ENCODE data around the gene LOXHD1.

LOXHD1 gene

DNA sequence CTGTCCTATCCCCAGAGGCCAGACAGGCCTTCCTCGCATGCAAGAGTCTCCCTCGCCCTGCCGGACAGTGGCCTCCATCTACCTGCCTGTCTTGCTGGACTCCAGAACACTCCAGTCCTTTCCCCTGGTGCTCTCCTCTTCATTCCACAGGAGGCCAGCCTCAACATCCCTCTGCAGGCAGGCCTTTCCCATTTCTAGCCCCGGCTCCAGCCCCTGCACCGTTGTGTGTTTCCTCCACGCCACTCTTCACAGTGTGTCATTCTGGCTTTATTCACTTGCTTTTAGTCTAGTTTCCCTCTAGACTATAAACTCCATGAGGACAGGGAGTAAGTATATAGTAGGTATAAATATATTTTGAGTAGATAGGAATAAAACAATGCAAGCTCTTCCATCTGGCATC, 81.2 kb downstream of the LOXHD1 start:
- DNase-seq (ENCODE audit: low read depth in 1 of 2, low spot score in 1 of 2) = no peak

DNA sequence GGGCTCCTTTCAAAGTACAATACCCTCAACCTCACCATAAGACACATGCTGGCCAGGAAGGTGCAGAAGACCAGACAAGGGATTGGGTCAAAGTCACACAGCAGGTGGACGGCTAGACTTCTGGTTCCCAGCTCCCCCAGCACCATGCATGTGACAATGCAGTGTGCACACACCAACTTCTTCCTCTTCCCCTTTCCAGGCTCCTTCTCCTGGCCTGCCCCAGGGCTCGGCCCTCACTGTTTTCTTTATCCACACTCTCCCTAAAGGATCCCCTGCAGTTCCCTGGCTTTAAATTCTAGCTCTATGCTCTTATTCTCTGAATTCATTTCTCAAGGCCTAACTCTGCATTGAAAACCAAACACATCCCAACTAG, 82.3 kb downstream of the LOXHD1 start:
- no peak for DNase-seq (ENCODE audit: low read depth in 1 of 2, low spot score in 1 of 2)

DNA sequence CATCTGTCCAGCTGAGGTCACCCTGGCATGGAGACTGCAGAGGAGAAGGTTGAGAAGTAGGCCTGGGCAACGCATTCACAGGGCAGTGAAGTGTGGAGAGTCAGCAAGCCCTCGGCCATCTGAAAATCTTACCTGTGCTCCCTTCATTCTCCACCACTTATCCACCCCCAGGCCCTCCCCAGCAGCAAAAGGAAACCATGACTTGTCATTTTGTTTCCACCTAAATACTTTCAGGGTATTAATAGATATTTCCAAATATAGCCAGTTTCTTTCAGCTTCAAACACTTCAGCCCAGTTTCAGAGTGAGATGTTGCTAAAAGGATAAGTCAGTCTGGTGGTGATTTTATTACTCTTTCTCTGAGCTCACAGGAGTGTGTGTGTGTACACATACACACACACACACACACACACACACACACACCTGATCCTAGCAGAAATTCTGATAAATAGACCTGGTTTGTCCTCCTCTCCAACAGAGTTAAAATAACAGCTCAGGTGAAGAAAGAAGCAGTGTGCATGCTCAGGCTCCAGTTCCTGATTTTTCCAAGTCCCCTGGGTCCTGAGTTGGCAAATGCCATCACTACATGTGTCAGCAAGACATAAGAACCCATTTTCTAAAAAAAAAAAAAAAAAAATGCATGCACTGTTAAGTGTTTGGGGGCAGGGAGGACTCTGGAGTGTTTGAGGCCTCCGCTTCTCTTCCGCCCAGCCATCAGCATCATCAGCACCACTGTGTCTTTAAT, 82.8 kb downstream of the LOXHD1 start:
- DNase-seq (ENCODE audit: low read depth in 1 of 2, low spot score in 1 of 2) = no peak

DNA sequence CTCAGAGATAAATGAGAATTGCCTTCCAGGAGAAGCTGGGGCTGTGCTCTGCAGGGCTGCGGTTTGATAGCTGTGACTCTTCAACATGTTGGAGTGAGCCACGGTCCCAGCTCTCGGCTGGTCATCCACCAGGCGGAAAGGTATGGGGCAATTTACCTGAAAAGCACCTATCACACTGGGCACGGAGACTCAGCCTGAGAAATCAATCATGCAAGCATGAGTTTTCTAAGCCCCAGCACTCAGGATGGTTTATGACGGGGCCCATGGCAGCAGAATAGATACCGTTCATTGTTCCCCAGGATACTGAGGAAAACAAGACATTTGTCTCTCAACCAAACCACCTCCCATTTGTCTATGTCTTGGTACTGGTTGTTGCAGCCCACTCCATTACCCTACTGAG, 83.9 kb downstream of the LOXHD1 start:
- DNase-seq (ENCODE audit: low read depth in 1 of 2, low spot score in 1 of 2) = no peak

DNA sequence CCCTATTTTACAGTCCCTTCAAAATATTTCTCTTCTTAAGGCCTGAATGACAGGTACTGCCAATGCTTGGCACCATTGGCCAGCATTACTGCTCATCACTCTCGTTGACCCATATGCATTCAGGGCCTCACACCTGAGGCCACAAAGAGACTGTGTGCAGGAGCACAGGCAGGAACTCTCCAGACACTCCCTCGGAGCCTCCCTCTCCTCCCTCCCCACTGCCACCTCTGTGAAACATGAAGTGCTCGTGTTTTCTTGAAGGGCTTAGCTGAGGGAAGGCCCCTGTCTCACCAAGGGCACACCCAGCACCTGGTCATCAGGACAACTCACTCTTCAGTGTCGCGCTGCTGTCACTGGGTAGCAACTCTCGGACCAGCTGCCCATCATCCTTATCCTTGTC, 85.3 kb downstream of the LOXHD1 start:
- DNase-seq (ENCODE audit: low read depth in 1 of 2, low spot score in 1 of 2) = no peak

DNA sequence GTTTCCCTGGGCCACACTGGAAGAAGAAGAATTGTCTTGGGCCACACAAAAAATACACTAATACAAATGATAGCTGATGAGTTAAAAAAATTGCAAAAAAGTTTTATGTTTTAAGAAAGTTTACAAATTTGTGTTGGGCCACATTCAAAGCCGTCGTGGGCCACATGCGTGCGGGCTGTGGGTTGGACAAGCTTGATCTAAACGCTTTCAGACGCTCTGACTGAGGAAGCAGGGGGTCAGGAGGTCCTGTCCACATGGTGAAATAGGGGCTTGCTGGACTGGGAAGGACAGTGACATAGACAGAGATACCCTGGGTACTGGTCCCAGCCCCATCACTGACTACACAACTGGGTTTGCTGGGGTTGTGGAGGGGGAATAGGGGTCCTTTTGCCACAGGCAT, 86.4 kb downstream of the LOXHD1 start:
- no peak for DNase-seq (ENCODE audit: low read depth in 1 of 2, low spot score in 1 of 2)

DNA sequence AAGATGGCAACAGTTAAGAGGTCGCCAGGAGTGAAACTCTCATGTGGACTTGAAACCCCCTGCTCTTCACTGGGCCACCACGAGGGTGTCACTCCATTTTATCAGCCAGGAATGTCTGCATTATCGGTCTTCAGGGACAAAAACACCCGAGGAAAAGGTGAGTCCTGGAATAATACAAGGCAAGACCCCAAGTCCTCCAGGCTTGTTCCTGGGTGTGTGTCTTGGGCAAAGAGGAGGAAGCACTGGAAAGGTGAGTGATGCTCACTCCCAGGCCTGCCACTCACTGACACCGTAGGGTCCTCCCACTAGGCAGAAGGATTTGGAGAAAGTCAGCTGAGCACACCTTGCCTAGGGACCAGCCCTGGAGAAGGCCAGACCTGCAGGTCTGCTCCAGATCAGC, 86.9 kb downstream of the LOXHD1 start:
- DNase-seq (ENCODE audit: low read depth in 1 of 2, low spot score in 1 of 2) = no peak

DNA sequence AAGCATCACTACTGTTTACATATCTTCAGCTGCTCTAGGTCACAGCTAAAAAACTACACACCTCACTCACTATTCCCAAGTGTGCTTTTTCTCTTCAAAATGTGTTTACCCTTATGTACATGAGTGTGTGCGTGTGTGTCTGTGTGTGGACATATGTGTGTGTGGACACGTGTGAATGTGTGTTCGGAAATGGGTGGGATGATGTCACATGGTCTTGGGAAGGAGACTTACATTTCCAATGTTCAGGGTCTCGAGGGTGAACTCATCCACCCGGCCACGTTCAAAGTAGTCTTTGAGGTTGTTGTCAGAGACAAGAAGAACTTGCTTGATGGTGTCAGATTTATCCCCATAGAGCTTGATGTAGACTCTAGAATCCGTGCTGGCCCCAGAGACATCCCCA, 87.8 kb downstream of the LOXHD1 start:
- DNase-seq (ENCODE audit: low read depth in 1 of 2, low spot score in 1 of 2) = no peak

DNA sequence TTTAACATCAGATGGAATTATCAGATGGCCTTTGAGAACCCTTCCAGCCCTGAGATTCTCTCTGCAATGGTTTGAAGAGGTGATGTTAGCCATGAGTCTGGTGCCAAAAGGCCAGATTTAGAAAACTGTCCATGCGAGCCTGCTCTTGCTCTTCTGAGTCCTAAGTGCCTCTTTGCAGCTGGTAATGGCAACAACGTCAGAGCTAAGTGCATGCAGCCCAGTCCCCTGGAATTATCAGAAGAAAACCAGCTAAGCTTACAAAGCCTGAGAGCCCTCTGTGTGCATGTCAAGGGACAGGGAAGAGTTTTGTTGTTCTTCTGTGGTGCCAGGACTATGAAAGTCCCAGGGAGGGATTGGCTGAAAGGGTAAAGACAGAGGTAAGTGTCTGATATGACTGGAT, 89.8 kb downstream of the LOXHD1 start:
- no peak for DNase-seq (ENCODE audit: low read depth in 1 of 2, low spot score in 1 of 2)

DNA sequence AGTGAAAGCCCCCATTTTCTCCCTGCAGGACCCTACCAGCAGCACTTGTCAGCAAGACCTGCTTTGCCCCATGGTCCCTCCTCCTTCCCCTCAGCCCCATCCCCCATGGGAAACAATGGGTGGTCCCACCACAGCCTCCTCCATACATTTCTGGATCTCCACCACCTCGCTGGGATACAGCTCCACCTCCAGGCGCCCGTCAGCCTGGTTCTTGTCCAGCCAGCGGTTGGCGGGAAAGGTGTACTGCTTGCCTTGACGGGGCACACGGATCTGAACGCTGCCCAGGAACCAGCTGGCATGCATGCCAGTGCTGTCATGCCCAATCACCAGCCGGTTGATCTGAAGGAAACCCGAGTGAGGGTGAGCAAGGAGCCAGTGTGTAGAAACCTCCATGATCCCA, 90.9 kb downstream of the LOXHD1 start:
- no peak for DNase-seq (ENCODE audit: low read depth in 1 of 2, low spot score in 1 of 2)

DNA sequence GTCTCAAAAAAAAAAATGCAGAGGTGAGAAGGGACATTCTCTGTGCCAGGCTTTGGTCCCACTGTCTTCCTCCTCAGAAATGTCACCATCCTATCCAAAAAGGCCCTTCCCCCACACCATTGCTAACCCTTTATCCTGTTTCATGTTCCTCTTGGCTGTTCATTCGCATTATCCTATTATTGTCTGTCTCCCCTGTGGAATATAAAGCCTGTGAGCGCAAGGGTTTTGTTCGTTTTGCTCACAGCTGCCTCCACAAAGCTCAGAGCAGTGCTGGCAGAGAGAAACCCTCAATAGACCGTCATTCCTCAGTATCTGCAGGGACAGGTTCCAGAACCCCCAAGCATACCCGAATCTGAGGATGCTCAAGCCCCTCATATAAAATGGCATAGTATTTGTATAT, 91.8 kb downstream of the LOXHD1 start:
- DNase-seq (ENCODE audit: low read depth in 1 of 2, low spot score in 1 of 2) = no peak

DNA sequence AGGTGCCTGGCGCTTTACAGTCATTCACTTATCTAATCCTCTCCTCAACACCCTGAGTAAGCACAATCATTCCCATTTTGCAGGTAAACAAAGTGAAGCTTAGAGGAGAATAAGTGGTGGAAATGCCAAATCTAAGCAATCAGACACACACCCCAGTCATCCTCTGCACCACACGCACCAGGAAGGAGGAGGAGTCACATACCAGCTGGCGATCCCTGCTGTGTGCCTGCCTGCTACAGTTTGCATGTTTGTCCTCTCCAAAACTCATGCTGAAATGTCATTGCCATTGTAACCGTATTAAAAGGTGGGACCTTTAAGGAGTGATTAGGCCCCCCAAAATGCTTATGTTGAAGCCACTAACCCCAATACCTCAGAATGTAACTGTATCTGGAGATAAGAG, 93.7 kb downstream of the LOXHD1 start:
- DNase-seq (ENCODE audit: low read depth in 1 of 2, low spot score in 1 of 2) = no peak

DNA sequence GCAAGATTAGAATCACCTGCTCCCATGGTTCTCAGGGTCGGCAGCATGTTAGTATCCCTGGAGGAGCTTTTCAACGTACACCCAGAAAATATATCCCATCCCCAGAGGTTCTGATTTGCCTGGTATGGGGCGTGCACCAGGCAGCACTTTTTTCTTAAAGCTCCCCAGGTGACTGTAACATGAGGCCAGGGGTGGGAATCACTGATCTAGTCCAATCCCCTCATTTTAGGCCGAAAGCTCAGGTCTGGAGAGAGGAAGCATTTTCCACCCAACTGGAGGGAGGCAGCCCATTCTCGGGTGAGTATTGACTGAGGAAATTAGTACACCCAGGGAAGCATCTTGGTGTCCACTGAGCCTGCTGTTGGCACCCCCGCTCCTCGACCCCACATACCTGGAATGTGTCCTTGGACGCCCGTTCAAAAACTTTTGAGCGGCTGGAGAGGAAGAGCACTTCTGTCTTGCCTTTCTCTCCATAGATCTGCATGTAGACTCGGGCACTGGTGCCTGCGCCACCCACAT, 94.3 kb downstream of the LOXHD1 start:
- DNase-seq (ENCODE audit: low read depth in 1 of 2, low spot score in 1 of 2) = no peak

DNA sequence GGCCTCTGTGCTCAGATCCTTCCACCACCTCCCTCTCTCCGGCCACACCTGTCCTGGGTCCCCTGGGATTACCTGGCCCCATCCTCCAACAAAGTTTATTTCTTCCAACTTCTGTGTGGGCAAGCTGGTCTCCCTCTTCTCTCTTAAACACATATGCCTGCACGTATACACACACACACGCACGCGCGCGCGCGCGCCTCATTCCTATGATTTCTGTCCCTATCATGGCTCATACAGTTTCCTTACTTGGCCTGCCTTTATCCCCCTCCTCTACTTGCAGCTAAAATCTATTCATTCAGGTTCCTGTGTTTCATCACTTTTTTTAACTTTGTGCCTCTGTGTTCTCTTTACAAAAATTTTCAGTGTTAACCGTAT, 96.4 kb downstream of the LOXHD1 start:
- no peak for DNase-seq (ENCODE audit: low read depth in 1 of 2, low spot score in 1 of 2)

DNA sequence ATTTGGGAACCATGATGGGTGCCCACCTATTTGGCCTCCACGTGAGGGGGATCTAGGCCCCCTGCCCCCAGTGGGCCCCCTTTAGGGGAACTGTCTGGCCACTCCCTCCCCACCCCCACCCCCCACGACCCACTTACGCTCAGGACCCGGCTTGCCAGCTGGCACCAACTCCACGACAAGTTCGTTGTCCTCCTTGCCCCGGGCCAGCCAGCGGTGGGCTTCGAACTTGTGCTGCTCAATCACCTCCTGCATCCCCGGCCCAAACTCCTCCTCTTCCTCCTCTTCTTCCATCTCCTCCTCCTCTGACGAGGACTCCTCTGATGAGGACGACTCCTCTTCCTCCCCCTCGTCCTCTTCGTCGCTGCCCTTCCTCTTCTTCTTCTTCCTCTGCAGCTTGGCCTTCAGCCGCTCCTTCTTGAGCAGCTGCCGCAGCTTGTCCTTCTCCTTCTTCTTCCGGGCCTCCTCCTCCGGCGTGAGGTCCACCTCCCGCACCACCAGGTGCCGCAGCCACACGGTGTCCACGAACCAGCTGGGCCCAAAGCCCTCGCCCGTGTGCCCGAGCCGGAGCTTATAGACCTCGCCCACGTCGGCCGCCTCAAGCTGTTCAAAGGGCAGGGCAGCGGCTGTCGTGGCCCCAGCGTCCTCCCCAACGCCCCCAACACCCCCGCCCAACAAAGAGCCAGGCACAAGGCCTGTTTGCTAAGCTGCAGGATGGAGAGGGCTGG, 96.9 kb downstream of the LOXHD1 start:
- no peak for DNase-seq (ENCODE audit: low read depth in 1 of 2, low spot score in 1 of 2)

DNA sequence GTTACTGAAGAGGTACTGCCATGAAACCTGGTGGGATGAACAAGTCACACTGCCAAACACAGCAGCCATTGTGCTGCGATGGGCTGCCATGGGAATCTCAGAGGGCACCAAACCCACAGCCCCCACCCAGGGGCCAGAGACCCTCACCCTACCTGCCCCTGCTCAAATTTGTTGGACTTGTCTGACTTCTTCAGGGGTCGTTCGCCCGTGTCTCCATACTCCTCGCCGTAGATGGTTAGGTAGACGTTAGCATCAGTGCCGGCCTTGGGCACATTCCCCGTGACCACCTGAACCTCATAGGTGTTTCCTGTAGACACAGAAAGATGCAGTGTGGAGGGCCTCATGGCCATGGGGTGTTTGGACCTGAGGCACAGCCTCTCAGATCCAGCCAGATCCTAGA, 97.7 kb downstream of the LOXHD1 start:
- no peak for DNase-seq (ENCODE audit: low read depth in 1 of 2, low spot score in 1 of 2)

DNA sequence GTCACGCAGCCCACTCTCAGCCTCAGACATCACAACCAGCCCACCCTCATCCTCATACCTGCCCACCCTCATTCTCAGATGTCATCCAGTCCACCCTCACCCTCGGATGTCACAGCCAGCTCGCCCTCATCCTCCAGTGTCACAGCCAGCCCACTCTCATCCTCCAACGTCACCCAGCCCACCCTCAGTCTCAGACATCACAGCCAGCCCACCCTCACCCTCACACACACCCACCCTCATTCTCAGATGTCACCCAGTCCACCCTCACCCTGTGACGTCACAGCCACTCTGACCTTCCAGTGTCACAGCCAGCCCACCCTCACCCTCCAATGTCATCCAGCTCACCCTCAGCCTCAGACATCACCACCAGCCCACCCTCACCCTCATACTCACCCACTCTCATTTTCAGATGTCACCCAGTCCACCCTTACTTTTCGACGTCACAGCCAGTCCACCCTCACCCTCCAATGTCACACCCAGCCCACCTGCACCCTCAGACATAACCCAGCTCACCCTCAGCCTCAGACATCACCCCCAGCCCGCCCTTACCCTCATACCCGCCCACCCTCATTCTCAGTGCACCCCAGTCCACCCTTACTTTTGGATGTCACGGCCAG, 100.3 kb downstream of the LOXHD1 start:
- DNase-seq (ENCODE audit: low read depth in 1 of 2, low spot score in 1 of 2) = no peak

DNA sequence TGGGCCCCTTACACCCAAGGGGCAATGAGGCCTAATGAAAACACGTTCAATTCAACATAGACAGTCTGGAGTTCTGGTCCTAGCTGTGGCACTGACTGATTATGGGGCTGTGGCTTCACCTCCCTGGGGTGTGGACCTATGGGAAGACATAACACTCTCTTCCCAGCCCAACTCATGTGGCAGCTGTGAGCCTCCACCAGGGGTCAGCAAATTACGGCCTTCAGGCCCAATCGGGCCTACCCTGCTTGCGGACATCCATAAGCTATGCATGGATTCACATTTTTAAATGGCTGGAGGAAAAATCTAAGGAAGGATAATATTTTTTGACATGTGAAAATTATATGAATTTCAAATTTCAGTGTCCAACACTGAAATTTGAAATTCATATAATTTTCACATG, 101.3 kb downstream of the LOXHD1 start:
- DNase-seq (ENCODE audit: low read depth in 1 of 2, low spot score in 1 of 2) = no peak

DNA sequence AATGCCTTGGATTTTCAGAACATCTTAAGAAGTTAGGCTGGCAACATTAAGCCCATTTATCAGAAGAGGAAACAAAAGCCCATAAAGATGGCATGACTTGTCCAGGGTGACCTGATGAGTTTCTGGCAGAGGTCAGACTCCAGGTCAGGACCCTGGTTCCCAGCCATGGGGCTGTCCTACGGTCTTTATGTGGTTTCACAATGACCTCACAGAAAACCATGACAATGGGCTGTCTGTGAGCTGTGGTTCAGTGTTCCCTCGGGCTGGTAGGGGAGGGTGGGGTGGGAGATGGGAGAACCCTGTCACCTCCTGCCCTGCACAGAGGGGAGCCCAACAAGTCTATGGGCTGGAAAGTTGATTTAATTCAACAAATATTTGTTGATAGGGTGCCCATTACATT, 101.8 kb downstream of the LOXHD1 start:
- DNase-seq (ENCODE audit: low read depth in 1 of 2, low spot score in 1 of 2) = no peak

DNA sequence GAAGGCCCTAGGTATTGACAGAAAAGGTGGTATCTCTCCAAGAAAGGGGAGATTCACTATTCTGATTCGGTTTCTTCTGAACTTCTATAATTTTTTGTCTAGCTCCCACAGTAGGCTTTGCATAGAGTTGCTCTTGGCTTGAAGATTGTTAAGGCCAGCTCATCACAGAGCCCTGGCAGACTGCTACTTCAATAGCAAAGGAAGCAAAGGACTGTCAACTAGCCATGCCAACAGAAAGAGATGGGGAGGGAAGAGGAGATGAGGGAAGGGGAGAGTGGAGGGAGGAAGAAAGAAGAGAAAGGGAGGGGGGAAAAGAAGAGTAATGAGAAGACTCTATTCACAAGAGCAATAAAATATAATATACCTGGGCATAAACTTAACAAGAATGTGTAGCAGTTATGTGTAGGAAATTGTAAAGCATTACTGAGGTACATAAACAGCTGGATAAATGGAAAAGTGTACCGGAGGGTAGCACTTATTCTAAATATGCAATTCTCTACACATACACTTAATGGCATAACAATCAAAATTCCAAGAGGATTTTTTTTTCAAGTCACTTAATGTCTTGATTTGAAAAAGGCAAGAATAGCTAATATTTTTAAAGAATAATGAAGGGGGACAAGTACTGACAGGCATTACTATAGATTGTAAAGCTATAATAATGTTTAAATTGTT, 102.5 kb downstream of the LOXHD1 start:
- no peak for DNase-seq (ENCODE audit: low read depth in 1 of 2, low spot score in 1 of 2)

DNA sequence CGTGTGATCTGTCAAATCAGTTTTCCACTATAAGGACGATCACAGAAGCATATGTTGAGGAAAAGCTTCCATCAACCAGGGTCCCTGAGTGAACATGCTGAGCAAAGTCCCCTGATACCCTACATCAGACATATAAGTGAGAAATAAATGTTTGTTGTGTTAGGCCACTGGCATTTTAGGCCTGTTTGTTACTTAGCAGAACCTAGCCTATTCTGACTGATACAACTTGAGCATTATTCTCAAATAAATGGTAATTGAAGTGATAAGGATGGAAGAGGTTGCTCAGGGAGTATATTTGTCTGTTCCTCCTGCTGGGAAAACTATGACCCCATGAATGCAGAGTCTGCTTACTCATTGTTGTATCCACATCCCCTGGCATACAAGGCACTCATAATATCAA, 106.4 kb downstream of the LOXHD1 start:
- DNase-seq (ENCODE audit: low read depth in 1 of 2, low spot score in 1 of 2) = no peak

DNA sequence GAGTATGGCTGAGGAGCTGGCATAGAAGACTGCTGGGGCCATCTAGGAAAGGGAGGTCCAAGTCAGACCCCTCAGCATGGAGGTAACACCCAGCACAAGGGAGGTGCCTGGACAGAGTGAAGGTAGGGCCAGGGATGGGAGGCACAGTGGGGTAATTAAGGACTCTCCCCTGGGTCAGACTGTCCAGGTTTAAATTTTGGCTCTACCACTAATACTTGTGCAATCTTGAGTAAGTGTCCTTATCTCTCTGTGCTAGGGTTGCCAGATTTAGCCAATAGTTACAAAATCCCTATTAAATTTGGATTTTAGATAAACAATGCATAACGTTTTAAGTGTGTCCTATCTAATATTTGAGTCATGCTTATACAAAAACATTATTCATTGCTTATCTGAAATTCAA, 109.5 kb downstream of the LOXHD1 start:
- DNase-seq (ENCODE audit: low read depth in 1 of 2, low spot score in 1 of 2) = no peak

Measured in activated CD4-positive, alpha-beta T cell treated with anti-CD3 and anti-CD28 coated beads, Interleukin-2, amount 50 U/mL, for 24 hours (primary cell).